Heart left ventricle (tissue), 16 donors: ENCODE measurements around the gene ACBD7. TPM values are rescaled to one million over a fixed set of nuclear protein-coding genes. Genes with fewer than 3 reads are reported as not detected.

Experiments
- ATAC-seq, 4 donors: fragments of 200-7000 bp; cut with Tn5 transposase; one replicate each; pipeline ENCODE4 v1.9.1; 2020 to 2022; ENCODE audit warnings: moderate library complexity in 4 of 4, mild to moderate bottlenecking in 3 of 4, moderate number of reproducible peaks in 1 of 4
- DNase-seq, 5 donors: peaks; one replicate each; pipeline ENCODE4 v3.0.0-alpha.2; 2020
- H3K27ac ChIP-seq, 12 donors: fragments of 200-600 bp; sonication (generic) in 4 of 12; one replicate each; pipeline versions ENCODE4 v1.5.0 to v1.8.0; 2016 to 2022; ENCODE audit warnings: mild to moderate bottlenecking in 2 of 12
- H3K27me3 ChIP-seq, 9 donors: fragments of 200-600 bp; sonication (generic) in 2 of 9; one replicate each; pipeline versions ENCODE4 v1.5.1 to v1.8.0; 2016 to 2022; ENCODE audit warnings: mild to moderate bottlenecking in 3 of 9
- H3K36me3 ChIP-seq, 9 donors: fragments of 200-600 bp; sonication (generic) in 2 of 9; one replicate each; pipeline versions ENCODE4 v1.5.0 to v1.8.0; 2018 to 2022; ENCODE audit warnings: mild to moderate bottlenecking in 2 of 9
- H3K4me1 ChIP-seq, 12 donors: fragments of 200-600 bp; sonication (generic) in 4 of 12; one replicate each; pipeline versions ENCODE4 v1.5.0 to v1.8.0; 2016 to 2022; ENCODE audit warnings: mild to moderate bottlenecking in 3 of 12
- H3K4me3 ChIP-seq, 12 donors: fragments of 200-600 bp; sonication (generic) in 4 of 12; one replicate each; pipeline versions ENCODE4 v1.5.0 to v1.8.0; 2017 to 2022; ENCODE audit warnings: mild to moderate bottlenecking in 9 of 12, moderate library complexity in 4 of 12
- H3K9me3 ChIP-seq, 12 donors: fragments of 200-600 bp; sonication (generic) in 4 of 12; one replicate each; pipeline versions ENCODE4 v1.5.0 to v1.8.0; 2016 to 2022; ENCODE audit warnings: mild to moderate bottlenecking in 1 of 12
- POLR2A ChIP-seq, 2 donors: fragments of 450-650 bp; IDR thresholded peaks; one replicate each; pipeline ENCODE4 v1.6.1; 2017; ENCODE audit warnings: antibody characterized with exemption in 2 of 2, mild to moderate bottlenecking in 2 of 2, moderate library complexity in 2 of 2
- WGBS, 4 donors: extraction: QIAGEN DNeasy Blood & Tissue Kit in 2 of 4; methylation state at CpG; one replicate each; pipeline versions ENCODE4 v1.1.5 to v1.1.7; 2013 to 2018; 5-methylcytosine and 5-hydroxymethylcytosine counted together
- intact Hi-C, 10 donors: fragments of 100-400 bp; cut with DNase I; formaldehyde crosslinking; loops; one replicate each; pipeline versions ENCODE4 v1.11.1 to v1.14.2; 2022
- polyA plus RNA-seq, 2 donors: library from polyadenylated mRNA; stranded (reverse); fragments of 200-250 nt; gene quantifications; one replicate each; pipeline ENCODE4 v1.2.3, GENCODE V29; 2013
- total RNA-seq, 9 donors: library from RNA; depleted of rRNA in 2 of 9; stranded (reverse); fragments of >200 nt in 2 of 9; fragmentation: NEBNext Ultra II Directional in 3 of 9; extraction: Animal tissue kit (Norgen Biotek cat#: 25700) in 3 of 9; gene quantifications; one replicate each; pipeline versions ENCODE4 v1.1.0 to v1.2.4, GENCODE V29; 2016 to 2023
- TF ChIP-seq, protein P1 (sequence below), 12 donors: fragments of 200-600 bp; sonication (generic) in 4 of 12; IDR thresholded peaks; one replicate each; pipeline versions ENCODE4 v1.5.0 to v1.8.0; 2018 to 2022; ENCODE audit warnings: antibody characterized with exemption in 12 of 12, mild to moderate bottlenecking in 5 of 12
- donor health status: ischemic (EF 13 %, LVEDD 7.1; RV severe dilation, severe dysfunction).
- donor health status: healthy with polysubstance abuse.
- donor health status: DM: no; HTN: yes; CAD: no.
- donor health status: DM: no; HTN: no; CAD: no.
- donor health status: ischemic (EF 25% LVEDD 6.9; RV normal size, moderate dysfunction).
- donor health status: ischemic (EF 25% LVEDD 5.7; RV mildly dilated, moderate dysfunction).
- donor health status: healthy.
- donor health status: DM: yes; HTN: yes; CAD: no.
- donor health status: ischemic (EF 35%, LVEDD 5.7; RV mildly dilated, moderate dysfunction).
- donor health status: nonischemic (EF 11% LVEDD 7.7; RV severe dilation, severe dysfunction).
- donor health status: DM: yes; HTN: yes; CAD: no.
- donor health status: PGD.
- donor health status: ischemic (EF 29% LVEDD 5.4; RV normal size, mild dysfunction).
- donor health status: nonischemic (EF 23%, LVEDD 6.1; RV moderate dilation, normal function).

ACBD7 gene
- total and polyA plus RNA-seq, 11 donors = 0.08 to 1.1 TPM; not detected in 9

GRCh38 chr10:15052121-15052520 is 36.5 kb downstream of the ACBD7 start:
- 85 to 90% (median 87%) methylated on average over 7 of the region's 7 CpGs for WGBS, 4 donors
- H3K36me3 ChIP-seq = no peaks in the 10 kb centered on the region

DNA sequence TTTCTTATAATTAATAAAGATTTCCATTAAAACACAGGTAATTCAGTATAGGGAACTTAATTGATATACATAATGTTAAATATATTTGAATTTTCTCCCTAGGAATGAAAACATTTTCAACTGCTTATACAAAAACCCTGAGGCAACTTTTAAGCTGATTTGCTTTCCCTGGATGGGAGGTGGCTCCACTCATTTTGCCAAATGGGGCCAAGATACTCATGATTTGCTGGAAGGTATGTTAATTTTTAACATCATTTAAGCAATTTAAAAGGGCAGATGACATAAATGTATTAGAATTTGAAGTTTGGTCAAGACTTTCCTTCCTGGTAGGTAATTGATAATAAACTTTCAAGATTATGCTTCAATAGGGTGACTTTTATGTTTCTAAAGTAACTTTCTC is 39.0 kb downstream of the ACBD7 start:
- Histone ChIP-seq H3K4me3 (no peak overlapping the region), H3K4me1 (no peaks in the 10 kb centered on the region), H3K9me3 (peaks cover 0 to 2% (median 0%) of the 10 kb centered on the region in 12 donors), H3K27ac (no peak overlapping the region), H3K27me3 (no peaks in the 10 kb centered on the region), H3K36me3 (no peaks in the 10 kb centered on the region)
- TF ChIP-seq, protein P1, sequence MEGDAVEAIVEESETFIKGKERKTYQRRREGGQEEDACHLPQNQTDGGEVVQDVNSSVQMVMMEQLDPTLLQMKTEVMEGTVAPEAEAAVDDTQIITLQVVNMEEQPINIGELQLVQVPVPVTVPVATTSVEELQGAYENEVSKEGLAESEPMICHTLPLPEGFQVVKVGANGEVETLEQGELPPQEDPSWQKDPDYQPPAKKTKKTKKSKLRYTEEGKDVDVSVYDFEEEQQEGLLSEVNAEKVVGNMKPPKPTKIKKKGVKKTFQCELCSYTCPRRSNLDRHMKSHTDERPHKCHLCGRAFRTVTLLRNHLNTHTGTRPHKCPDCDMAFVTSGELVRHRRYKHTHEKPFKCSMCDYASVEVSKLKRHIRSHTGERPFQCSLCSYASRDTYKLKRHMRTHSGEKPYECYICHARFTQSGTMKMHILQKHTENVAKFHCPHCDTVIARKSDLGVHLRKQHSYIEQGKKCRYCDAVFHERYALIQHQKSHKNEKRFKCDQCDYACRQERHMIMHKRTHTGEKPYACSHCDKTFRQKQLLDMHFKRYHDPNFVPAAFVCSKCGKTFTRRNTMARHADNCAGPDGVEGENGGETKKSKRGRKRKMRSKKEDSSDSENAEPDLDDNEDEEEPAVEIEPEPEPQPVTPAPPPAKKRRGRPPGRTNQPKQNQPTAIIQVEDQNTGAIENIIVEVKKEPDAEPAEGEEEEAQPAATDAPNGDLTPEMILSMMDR (IDR thresholded peaks at IDR 0.05) = no peak
- no peak for TF ChIP-seq POLR2A (IDR thresholded peaks at IDR 0.05)
- DNase-seq (no peak), ATAC-seq (no peak)
- intact Hi-C loops = no loop called here

More at GRCh38 chr10:15052121-15052520, 36.5 kb downstream of the ACBD7 start:
- ATAC-seq (no peak), DNase-seq (no peak)
- TF ChIP-seq, protein P1 (IDR thresholded peaks at IDR 0.05) = no peak
- no peak for TF ChIP-seq POLR2A (IDR thresholded peaks at IDR 0.05)
- Histone ChIP-seq H3K4me1 (no peaks in the 10 kb centered on the region), H3K27ac (no peak overlapping the region), H3K27me3 (no peaks in the 10 kb centered on the region), H3K9me3 (peaks cover 0 to 2% (median 0%) of the 10 kb centered on the region in 12 donors), H3K4me3 (no peak overlapping the region)
- intact Hi-C loops = no loop called here

DNA sequence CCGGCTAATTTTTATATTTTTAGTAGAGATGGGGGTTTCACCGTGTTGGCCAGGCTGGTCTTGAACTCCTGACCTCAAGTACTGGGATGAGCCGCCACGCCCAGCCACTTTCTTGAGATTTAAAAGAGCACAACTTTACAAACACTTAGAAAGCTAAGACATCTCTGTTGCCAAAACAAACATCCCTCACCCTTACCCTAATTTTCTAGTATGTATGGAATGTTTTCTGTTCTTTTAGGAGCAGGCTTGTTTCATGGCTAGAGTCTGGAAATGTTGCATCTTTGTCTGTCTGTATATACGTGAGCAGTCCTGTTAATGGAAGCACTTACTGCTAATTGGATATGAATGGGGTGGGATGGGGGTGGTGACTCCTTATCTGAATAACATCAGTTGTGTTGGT is 42.0 kb downstream of the ACBD7 start:
- no peak for TF ChIP-seq POLR2A (IDR thresholded peaks at IDR 0.05)
- TF ChIP-seq, protein P1 (IDR thresholded peaks at IDR 0.05) = no peak
- H3K9me3 ChIP-seq = peaks cover 0 to 4% (median 0%) of the 10 kb centered on the region in 12 donors
- H3K4me1 ChIP-seq = no peaks in the 10 kb centered on the region
- 58 to 66% (median 62%) methylated on average over 5 of the region's 5 CpGs for WGBS, 4 donors
- DNase-seq (no peak), ATAC-seq (no peak)
- no peaks in the 10 kb centered on the region for H3K27me3 ChIP-seq
- intact Hi-C loops = no loop called here
- H3K27ac ChIP-seq = no peak overlapping the region
- no peak overlapping the region for H3K4me3 ChIP-seq
- H3K36me3 ChIP-seq = no peaks in the 10 kb centered on the region

- Histone ChIP-seq H3K9me3 (peaks cover 0 to 4% (median 0%) of the 10 kb centered on the region in 12 donors), H3K36me3 (no peaks in the 10 kb centered on the region), H3K27ac (no peak overlapping the region), H3K4me3 (no peak overlapping the region), H3K27me3 (no peaks in the 10 kb centered on the region), H3K4me1 (no peaks in the 10 kb centered on the region)
- 71 to 80% (median 76%) methylated on average over 1 of the region's 1 CpG for whole genome bisulfite sequencing, 4 donors
- ATAC-seq = no peak
- no peak for TF ChIP-seq POLR2A (IDR thresholded peaks at IDR 0.05)
- TF ChIP-seq, protein P1 (IDR thresholded peaks at IDR 0.05) = no peak
- intact Hi-C loops = no loop called here
- DNase-seq = no peak
Observed at GRCh38 chr10:15045380-15045779, 43.2 kb downstream of the ACBD7 start.
